Parathyroid adenoma (tissue), 2 donors: ENCODE measurements around the gene SPZ1.

Experiments used
- H2AFZ ChIP-seq: fragments of 300-600 bp; sonication (generic); one replicate; pipeline ENCODE4 v1.7.0; 2017; ENCODE audit warnings: antibody characterized with exemption, mild to moderate bottlenecking
- H3K27ac ChIP-seq: fragments of 300-600 bp; sonication (generic); one replicate; pipeline ENCODE4 v1.7.0; 2017
- H3K27me3 ChIP-seq: fragments of 300-600 bp; sonication (generic); one replicate; pipeline ENCODE4 v1.7.0; 2017; ENCODE audit warnings: low read length; ENCODE audit not compliant: control insufficient read depth, insufficient read depth
- H3K36me3 ChIP-seq: fragments of 300-600 bp; sonication (generic); one replicate; pipeline ENCODE4 v1.7.0; 2017; ENCODE audit warnings: low read length; ENCODE audit not compliant: control insufficient read depth, insufficient read depth
- H3K4me1 ChIP-seq: fragments of 300-600 bp; sonication (generic); one replicate; pipeline ENCODE4 v1.7.0; 2017; ENCODE audit warnings: control low read depth
- H3K4me2 ChIP-seq: fragments of 300-600 bp; sonication (generic); one replicate; pipeline ENCODE4 v1.7.0; 2017; ENCODE audit warnings: low read length
- H3K4me3 ChIP-seq: fragments of 300-600 bp; sonication (generic); one replicate; pipeline ENCODE4 v1.7.0; 2017; ENCODE audit warnings: low read depth, low read length
- H3K79me2 ChIP-seq: fragments of 300-600 bp; sonication (generic); one replicate; pipeline ENCODE4 v1.7.0; 2017; ENCODE audit warnings: control low read depth
- H3K9ac ChIP-seq: fragments of 300-600 bp; sonication (generic); one replicate; pipeline ENCODE4 v1.7.0; 2017; ENCODE audit warnings: mild to moderate bottlenecking
- H3K9me3 ChIP-seq: fragments of 300-600 bp; sonication (generic); one replicate; pipeline ENCODE4 v1.7.0; 2017; ENCODE audit warnings: low read length; ENCODE audit not compliant: control insufficient read depth
- TF ChIP-seq, protein P1 (sequence below): fragments of 300-600 bp; sonication (generic); IDR thresholded peaks from one replicate; pipeline ENCODE4 v1.7.0; 2017; ENCODE audit warnings: antibody characterized with exemption, mild to moderate bottlenecking
- donor health status: primary hyperparathyroidism.

Gene SPZ1

DNA sequence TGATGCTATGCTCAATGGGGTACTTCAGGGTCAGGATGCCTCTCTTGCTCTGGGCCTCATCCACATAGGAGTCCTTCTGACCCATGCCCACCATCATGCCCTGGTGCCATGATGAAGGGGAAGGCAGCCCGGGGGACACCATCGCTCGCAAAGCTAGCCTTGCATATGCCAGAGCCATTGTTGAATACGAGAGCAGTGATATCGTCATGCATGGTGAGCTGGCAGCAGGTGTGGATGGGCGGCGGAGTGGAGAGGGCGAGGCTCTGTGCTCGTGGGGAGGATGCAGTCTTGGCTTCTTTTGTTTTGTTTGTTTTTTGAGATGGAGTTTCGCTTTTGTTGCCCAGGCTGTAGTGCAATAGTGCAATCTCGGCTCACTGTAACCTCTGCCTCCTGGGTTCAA lies 17.2 kb upstream of the SPZ1 start:
- Histone ChIP-seq H3K27me3 (no peaks in the 10 kb centered on the region), H3K4me1 (no peaks in the 10 kb centered on the region), H3K9me3 (no peaks in the 10 kb centered on the region), H3K4me3 (no peak overlapping the region), H3K36me3 (no peaks in the 10 kb centered on the region), H3K9ac (no peak overlapping the region), H3K79me2 (no peaks in the 10 kb centered on the region), H3K27ac (no peak overlapping the region), H3K4me2 (no peak overlapping the region), H2AFZ (no peak overlapping the region)
- TF ChIP-seq, protein P1, sequence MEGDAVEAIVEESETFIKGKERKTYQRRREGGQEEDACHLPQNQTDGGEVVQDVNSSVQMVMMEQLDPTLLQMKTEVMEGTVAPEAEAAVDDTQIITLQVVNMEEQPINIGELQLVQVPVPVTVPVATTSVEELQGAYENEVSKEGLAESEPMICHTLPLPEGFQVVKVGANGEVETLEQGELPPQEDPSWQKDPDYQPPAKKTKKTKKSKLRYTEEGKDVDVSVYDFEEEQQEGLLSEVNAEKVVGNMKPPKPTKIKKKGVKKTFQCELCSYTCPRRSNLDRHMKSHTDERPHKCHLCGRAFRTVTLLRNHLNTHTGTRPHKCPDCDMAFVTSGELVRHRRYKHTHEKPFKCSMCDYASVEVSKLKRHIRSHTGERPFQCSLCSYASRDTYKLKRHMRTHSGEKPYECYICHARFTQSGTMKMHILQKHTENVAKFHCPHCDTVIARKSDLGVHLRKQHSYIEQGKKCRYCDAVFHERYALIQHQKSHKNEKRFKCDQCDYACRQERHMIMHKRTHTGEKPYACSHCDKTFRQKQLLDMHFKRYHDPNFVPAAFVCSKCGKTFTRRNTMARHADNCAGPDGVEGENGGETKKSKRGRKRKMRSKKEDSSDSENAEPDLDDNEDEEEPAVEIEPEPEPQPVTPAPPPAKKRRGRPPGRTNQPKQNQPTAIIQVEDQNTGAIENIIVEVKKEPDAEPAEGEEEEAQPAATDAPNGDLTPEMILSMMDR, result no peak

DNA sequence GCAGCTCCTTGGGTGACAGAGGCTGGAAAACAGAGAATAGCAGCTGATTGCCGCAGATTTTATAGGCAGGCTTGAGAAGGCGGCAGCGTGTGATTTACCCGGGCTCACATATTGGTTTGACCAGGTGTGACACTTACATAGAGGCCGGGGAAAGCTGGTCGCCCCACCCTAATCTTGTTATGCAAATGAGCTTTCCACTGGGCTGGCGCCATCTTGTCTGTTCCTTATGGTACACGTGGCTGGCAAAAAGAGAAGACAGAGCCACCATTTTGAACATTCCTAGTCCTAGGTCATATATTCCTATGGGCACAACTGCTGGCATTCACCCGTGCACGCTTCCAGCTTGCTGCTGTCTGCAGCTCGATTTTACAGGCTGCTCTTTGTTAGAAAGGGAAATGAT lies 11.3 kb upstream of the SPZ1 start:
- Histone ChIP-seq H3K9ac (no peak overlapping the region), H3K4me3 (no peak overlapping the region), H3K27ac (no peak overlapping the region), H2AFZ (no peak overlapping the region), H3K9me3 (no peaks in the 10 kb centered on the region), H3K79me2 (no peaks in the 10 kb centered on the region), H3K4me1 (no peaks in the 10 kb centered on the region), H3K27me3 (no peaks in the 10 kb centered on the region), H3K4me2 (no peak overlapping the region), H3K36me3 (no peaks in the 10 kb centered on the region)
- TF ChIP-seq, protein P1, result no peak

DNA sequence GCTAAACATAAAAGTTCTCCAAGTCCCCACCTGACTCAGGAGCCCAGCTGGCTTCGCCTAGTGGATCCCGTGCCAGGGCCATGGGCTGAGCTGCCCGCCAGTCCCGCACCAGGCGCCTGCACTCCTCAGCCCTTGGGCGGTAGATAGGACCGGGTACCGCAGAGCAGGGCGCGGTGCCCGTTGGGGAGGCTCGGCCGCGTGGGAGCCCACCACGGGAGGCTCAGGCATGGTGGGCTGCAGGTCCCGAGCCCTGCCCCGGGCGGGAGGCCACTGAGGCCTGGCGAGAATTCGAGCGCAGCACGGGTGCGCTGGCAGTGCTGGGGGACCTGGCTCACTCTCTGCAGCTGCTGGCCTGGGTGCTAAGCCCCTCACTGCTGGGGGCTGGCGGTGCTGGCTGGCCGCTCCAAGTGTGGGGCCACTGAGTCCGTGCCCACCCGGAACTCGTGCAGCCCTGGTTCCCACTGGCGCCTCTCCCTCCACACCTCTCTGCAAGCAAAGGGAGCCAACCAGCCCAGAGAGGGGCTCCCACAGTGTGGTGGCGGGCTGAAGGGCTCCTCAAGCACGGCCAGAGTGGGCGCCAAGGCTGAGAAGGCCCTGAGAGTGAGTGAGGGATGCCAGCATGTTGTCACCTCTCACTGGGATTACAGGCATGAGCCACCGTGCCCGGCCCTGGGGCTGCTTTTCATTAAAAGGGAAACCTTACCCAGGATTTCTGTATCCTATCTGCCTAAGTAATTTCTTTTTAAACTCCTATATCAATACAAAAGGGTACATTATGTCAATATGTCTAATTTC lies 9.7 kb upstream of the SPZ1 start:
- no peak overlapping the region for H3K9ac ChIP-seq
- H3K27me3 ChIP-seq, result no peaks in the 10 kb centered on the region
- H3K4me1 ChIP-seq, result no peaks in the 10 kb centered on the region
- no peak overlapping the region for H2AFZ ChIP-seq
- no peaks in the 10 kb centered on the region for H3K36me3 ChIP-seq
- TF ChIP-seq, protein P1, result no peak
- no peaks in the 10 kb centered on the region for H3K79me2 ChIP-seq
- H3K27ac ChIP-seq, result no peak overlapping the region
- H3K4me2 ChIP-seq, result no peak overlapping the region
- H3K9me3 ChIP-seq, result no peaks in the 10 kb centered on the region
- no peak overlapping the region for H3K4me3 ChIP-seq

GRCh38 chr5:80315244-80315643 lies 4.6 kb upstream of the SPZ1 start:
- no peaks in the 10 kb centered on the region for H3K27me3 ChIP-seq

More at GRCh38 chr5:80315244-80315643, 4.6 kb upstream of the SPZ1 start:
- no peaks in the 10 kb centered on the region for H3K9me3 ChIP-seq
- H3K36me3 ChIP-seq, result no peaks in the 10 kb centered on the region
- H3K4me1 ChIP-seq, result no peaks in the 10 kb centered on the region
- no peak overlapping the region for H3K4me2 ChIP-seq
- TF ChIP-seq, protein P1, result no peak
- H2AFZ ChIP-seq, result no peak overlapping the region
- no peak overlapping the region for H3K27ac ChIP-seq
- no peak overlapping the region for H3K4me3 ChIP-seq
- H3K79me2 ChIP-seq, result no peaks in the 10 kb centered on the region
- no peak overlapping the region for H3K9ac ChIP-seq
